Suprapubic skin (tissue), 4 donors: ENCODE data around the gene MYH7.

Source experiments
- CTCF ChIP-seq, 2 donors: fragments of 200-600 bp in 1 of 2; fragments of 450-650 bp in 1 of 2; sonication (generic) in 1 of 2; IDR thresholded peaks; one replicate each; pipeline ENCODE4 v1.5.1; 2016 to 2019; ENCODE audit warnings: antibody characterized with exemption in 2 of 2, mild to moderate bottlenecking in 1 of 2, moderate library complexity in 1 of 2
- POLR2A ChIP-seq, 2 donors: fragments of 450-650 bp; IDR thresholded peaks; one replicate each; pipeline ENCODE4 v1.6.1; 2017; ENCODE audit warnings: antibody characterized with exemption in 2 of 2, mild to moderate bottlenecking in 2 of 2, moderate library complexity in 2 of 2
- POLR2AphosphoS5 ChIP-seq, 3 donors: sonication (generic); formaldehyde crosslinking; IDR thresholded peaks; one replicate each; pipeline ENCODE4 v1.6.1; 2017; ENCODE audit warnings: antibody characterized with exemption in 3 of 3

DNA sequence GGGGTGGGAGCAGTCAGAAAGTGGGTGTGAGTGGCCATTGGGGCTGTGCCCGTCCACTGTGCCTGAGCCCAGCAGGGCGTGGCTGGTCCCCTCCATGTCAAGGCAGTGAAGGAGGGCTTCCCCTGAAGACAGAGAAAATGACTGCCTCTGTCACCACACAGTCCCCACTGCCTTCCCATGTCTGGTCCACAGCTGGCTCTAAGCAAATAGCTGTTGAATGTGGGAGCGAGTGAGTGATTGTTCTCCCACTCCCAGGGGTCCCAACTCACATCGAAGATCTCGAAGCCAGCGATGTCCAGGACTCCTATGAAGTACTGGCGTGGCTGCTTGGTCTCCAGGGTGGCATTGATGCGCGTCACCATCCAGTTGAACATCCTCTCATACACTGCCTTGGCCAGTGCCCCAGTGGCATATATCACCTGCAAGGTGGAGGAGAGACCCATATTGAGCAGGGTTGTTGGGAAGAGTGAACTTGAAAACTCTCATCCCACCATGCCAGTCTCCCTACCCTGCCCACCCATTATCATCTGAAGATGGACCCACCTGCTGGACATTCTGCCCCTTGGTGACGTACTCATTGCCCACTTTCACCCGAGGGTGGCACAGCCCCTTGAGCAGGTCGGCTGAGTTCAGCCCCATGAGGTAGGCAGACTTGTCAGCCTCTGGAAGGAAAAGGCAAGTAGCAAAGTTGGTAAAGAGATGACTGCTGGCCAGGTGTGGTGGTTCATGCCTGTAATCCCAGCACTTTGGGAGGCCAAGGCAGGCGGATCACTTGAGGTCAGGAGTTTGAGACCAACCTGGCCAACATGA, 6.6 kb downstream of the MYH7 start:
- TF ChIP-seq CTCF (IDR thresholded peaks at IDR 0.05) (no peak), POLR2A (IDR thresholded peaks at IDR 0.05) (no peak), POLR2AphosphoS5 (IDR thresholded peaks at IDR 0.05) (no peak)
